Gastrocnemius medialis (tissue), 4 donors: ENCODE data around the gene NNAT. TPM values are rescaled to one million over a fixed set of nuclear protein-coding genes. Genes with fewer than 3 reads are reported as not detected.
"Not testable (repeated sequence)": the region's sequence is repeated elsewhere in the genome, so short reads cannot be mapped to it uniquely, and the experiment has no call there.

Experiments
- ATAC-seq, 2 donors: fragments of 150-250 bp; one replicate each; pipeline ENCODE4 v1.9.1; 2016
- DNase-seq, 2 donors: peaks; one replicate each; pipeline ENCODE4 v3.0.0-alpha.2; 2019
- H3K27ac ChIP-seq, 4 donors: fragments of 200-600 bp; sonication (generic); 1 replicate in 1 of 4; 2 replicates in 3 of 4; pipeline ENCODE4 v1.5.1; 2016 to 2018; ENCODE audit warnings: mild to moderate bottlenecking in 2 of 4, moderate library complexity in 1 of 4
- H3K27me3 ChIP-seq, 3 donors: fragments of 200-600 bp; sonication (generic) in 2 of 3; 1 replicate in 1 of 3; 2 replicates in 2 of 3; pipeline versions ENCODE4 v1.5.1 to v1.6.0; 2016 to 2019; ENCODE audit warnings: mild to moderate bottlenecking in 1 of 3, moderate library complexity in 1 of 3
- H3K36me3 ChIP-seq, 2 donors: fragments of 200-600 bp; sonication (generic) in 1 of 2; one replicate each; pipeline ENCODE4 v1.5.1; 2017 to 2018
- H3K4me1 ChIP-seq, 2 donors: fragments of 200-600 bp; sonication (generic) in 1 of 2; one replicate each; pipeline ENCODE4 v1.5.1; 2016 to 2017; ENCODE audit warnings: mild to moderate bottlenecking in 2 of 2
- H3K4me3 ChIP-seq, 4 donors: fragments of 200-600 bp; sonication (generic) in 3 of 4; 1 replicate in 1 of 4; 2 replicates in 3 of 4; pipeline ENCODE4 v1.5.1; 2016 to 2019; ENCODE audit warnings: mild to moderate bottlenecking in 2 of 4
- H3K9me3 ChIP-seq, 3 donors: fragments of 200-600 bp; sonication (generic) in 2 of 3; 1 replicate in 1 of 3; 2 replicates in 2 of 3; pipeline ENCODE4 v1.5.1; 2016 to 2019
- POLR2A ChIP-seq, 2 donors: fragments of 450-650 bp; IDR thresholded peaks; one replicate each; pipeline ENCODE4 v1.6.1; 2017; ENCODE audit warnings: antibody characterized with exemption in 2 of 2, mild to moderate bottlenecking in 2 of 2, moderate library complexity in 2 of 2
- in situ Hi-C, 4 donors: fragments of 200-750 bp; cut with MboI; loops; one replicate each; pipeline versions ENCODE4 v1.15.0 to v1.8.0; 2017; ENCODE audit warnings: low sequenced_read_pairs in 4 of 4
- intact Hi-C: fragments of 100-400 bp; cut with DNase I; formaldehyde crosslinking; loops from one replicate; pipeline ENCODE4 v1.15.1; 2023; ENCODE audit warnings: low total_unique reads
- total RNA-seq, 4 donors: library from RNA; depleted of rRNA; stranded (reverse); fragments of >200 nt; gene quantifications; one replicate each; pipeline versions ENCODE4 v1.1.0 to v1.2.3, GENCODE V29; 2016
- TF ChIP-seq, protein P1 (sequence below), 5 experiments: fragments of 450-650 bp in 3 of 5; fragments of 200-600 bp in 2 of 5; sonication (generic) in 2 of 5; IDR thresholded peaks in 4 of 5; conservative IDR thresholded peaks in 1 of 5; 1 replicate in 4 of 5; 2 replicates in 1 of 5; pipeline ENCODE4 v1.5.1; 2016 to 2019; ENCODE audit warnings: antibody characterized with exemption in 5 of 5, mild to moderate bottlenecking in 3 of 5, moderate library complexity in 3 of 5

NNAT gene
- total RNA-seq, 4 donors from 2014 or later = 1.2 to 4.4 (median 2.4) TPM; not detected in 1

DNA sequence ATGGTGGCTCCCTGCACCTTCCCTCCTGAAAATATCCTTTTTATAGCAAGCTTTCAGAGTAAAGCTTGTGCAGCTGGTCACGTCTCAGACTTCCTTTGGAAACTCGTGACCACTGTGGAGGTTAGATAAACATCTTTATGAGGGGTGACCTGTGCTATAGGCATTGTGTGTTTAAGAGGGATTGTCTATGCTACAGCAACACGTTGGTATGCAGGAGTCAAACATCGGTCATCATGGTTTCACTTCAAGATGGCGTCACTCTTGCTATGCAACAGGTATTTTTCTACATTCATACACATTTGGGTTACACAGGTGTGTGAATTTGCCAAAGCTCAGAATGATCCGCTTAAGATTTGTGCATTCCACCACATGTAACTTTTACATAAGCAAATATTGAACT is 21.2 kb downstream of the NNAT start:
- no peak overlapping the region for H3K4me3 ChIP-seq
- in situ Hi-C loops = loop anchor here in 1 of 4 donors (25.0 kb wide), 1 partner anchor 155 kb away; no protein-coding TSS in a partner anchor
- ATAC-seq = no peak
- no peak overlapping the region for H3K27ac ChIP-seq
- no peak for TF ChIP-seq POLR2A (IDR thresholded peaks at IDR 0.05)
- TF ChIP-seq, protein P1, sequence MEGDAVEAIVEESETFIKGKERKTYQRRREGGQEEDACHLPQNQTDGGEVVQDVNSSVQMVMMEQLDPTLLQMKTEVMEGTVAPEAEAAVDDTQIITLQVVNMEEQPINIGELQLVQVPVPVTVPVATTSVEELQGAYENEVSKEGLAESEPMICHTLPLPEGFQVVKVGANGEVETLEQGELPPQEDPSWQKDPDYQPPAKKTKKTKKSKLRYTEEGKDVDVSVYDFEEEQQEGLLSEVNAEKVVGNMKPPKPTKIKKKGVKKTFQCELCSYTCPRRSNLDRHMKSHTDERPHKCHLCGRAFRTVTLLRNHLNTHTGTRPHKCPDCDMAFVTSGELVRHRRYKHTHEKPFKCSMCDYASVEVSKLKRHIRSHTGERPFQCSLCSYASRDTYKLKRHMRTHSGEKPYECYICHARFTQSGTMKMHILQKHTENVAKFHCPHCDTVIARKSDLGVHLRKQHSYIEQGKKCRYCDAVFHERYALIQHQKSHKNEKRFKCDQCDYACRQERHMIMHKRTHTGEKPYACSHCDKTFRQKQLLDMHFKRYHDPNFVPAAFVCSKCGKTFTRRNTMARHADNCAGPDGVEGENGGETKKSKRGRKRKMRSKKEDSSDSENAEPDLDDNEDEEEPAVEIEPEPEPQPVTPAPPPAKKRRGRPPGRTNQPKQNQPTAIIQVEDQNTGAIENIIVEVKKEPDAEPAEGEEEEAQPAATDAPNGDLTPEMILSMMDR (IDR thresholded peaks at IDR 0.05 in 4 of 5, conservative IDR thresholded peaks at IDR 0.05 in 1 of 5) = no peak
- intact Hi-C loops = no loop called here
- no peak for DNase-seq
- H3K4me1 ChIP-seq = peaks cover 0 to 2% of the 10 kb centered on the region in 2 donors
- no peaks in the 10 kb centered on the region for H3K9me3 ChIP-seq
- no peaks in the 10 kb centered on the region for H3K36me3 ChIP-seq
- no peaks in the 10 kb centered on the region for H3K27me3 ChIP-seq

DNA sequence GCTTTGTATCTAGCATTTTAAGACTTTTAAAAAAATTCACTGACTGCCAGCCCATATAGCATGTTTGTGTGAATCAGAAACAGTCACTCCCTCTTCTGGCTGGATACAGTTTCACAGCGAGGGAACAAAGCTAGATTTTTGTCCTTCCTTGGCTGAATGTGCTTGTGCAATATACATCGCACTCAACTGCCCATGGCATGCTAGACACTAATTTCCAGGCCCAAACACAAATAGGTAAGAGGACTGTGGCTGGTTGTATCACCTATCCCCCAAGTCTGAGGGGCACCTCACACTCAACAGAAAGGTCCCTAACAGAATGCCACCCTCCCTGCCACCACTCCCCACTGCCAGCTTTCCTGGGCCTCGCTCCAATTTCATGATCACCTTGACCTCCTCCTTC is 22.8 kb downstream of the NNAT start:
- no peak overlapping the region for H3K4me3 ChIP-seq
- no peaks in the 10 kb centered on the region for H3K27me3 ChIP-seq
- no peak for TF ChIP-seq POLR2A (IDR thresholded peaks at IDR 0.05)
- TF ChIP-seq, protein P1 (IDR thresholded peaks at IDR 0.05 in 4 of 5, conservative IDR thresholded peaks at IDR 0.05 in 1 of 5) = no peak
- H3K9me3 ChIP-seq = no peaks in the 10 kb centered on the region
- intact Hi-C loops = no loop called here
- in situ Hi-C loops = loop anchor here in 1 of 4 donors (25.0 kb wide), 1 partner anchor 157 kb away; no protein-coding TSS in a partner anchor
- H3K27ac ChIP-seq = no peak overlapping the region
- H3K36me3 ChIP-seq = no peaks in the 10 kb centered on the region
- DNase-seq (no peak), ATAC-seq (no peak)
- H3K4me1 ChIP-seq = peaks cover 0 to 2% of the 10 kb centered on the region in 2 donors

DNA sequence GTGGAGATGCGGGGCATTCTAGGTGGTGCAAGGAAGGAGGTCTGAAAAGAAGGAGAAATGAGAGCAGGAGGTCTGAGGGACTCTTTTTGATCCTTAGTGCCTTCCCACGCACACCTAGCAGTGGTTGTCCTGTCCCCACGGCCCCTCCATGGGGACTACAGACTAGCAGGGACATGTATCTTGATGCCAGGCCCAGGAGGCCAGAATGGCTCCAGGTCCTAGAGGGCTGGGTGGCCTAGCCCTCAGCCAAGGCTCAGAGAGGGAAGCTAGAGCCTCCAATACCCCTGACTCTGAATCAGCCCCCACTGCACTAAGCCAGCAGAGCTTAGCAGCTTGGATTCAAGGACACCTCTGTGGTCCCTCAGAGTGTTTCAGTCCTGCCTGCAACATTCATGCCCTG is 23.3 kb downstream of the NNAT start:
- no peak overlapping the region for H3K4me3 ChIP-seq
- no peaks in the 10 kb centered on the region for H3K36me3 ChIP-seq
- intact Hi-C loops = no loop called here
- DNase-seq (no peak), ATAC-seq (no peak)
- in situ Hi-C loops = loop anchor here in 1 of 4 donors (25.0 kb wide), 1 partner anchor 157 kb away; no protein-coding TSS in a partner anchor
- no peaks in the 10 kb centered on the region for H3K9me3 ChIP-seq
- no peak for TF ChIP-seq POLR2A (IDR thresholded peaks at IDR 0.05)
- TF ChIP-seq, protein P1 (IDR thresholded peaks at IDR 0.05 in 4 of 5, conservative IDR thresholded peaks at IDR 0.05 in 1 of 5) = no peak
- H3K27ac ChIP-seq = no peak overlapping the region
- H3K27me3 ChIP-seq = no peaks in the 10 kb centered on the region
- H3K4me1 ChIP-seq = peaks cover 0 to 2% of the 10 kb centered on the region in 2 donors

DNA sequence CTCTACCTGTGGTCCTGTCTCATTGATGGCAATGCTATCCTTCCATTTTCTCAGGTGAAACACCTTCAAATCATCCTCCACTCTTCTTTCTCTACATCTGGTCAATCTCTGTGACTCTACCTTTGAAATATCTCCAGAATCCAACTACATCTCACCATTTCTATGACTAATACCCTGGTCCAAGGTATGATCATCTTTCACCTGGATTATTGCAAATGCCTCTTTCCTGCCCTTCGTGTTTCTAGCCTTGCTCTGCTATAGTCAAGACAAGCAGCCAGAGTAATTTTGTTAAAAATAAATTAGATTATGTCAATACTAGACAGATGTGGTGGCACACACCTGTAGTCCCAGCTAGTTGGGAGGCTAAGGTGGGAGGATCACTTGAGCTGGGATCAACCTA is 24.5 kb downstream of the NNAT start:
- Histone ChIP-seq H3K27me3 (no peaks in the 10 kb centered on the region), H3K9me3 (no peaks in the 10 kb centered on the region), H3K27ac (no peak overlapping the region), H3K4me3 (no peak overlapping the region), H3K36me3 (no peaks in the 10 kb centered on the region), H3K4me1 (peaks cover 0 to 2% of the 10 kb centered on the region in 2 donors)
- intact Hi-C loops (no loop called here), in situ Hi-C loops (loop anchor here in 1 of 4 donors (25.0 kb wide), 1 partner anchor 158 kb away; no protein-coding TSS in a partner anchor)
- DNase-seq = no peak
- no peak for TF ChIP-seq POLR2A (IDR thresholded peaks at IDR 0.05)
- TF ChIP-seq, protein P1 (IDR thresholded peaks at IDR 0.05 in 4 of 5, conservative IDR thresholded peaks at IDR 0.05 in 1 of 5) = no peak
- ATAC-seq = no peak

DNA sequence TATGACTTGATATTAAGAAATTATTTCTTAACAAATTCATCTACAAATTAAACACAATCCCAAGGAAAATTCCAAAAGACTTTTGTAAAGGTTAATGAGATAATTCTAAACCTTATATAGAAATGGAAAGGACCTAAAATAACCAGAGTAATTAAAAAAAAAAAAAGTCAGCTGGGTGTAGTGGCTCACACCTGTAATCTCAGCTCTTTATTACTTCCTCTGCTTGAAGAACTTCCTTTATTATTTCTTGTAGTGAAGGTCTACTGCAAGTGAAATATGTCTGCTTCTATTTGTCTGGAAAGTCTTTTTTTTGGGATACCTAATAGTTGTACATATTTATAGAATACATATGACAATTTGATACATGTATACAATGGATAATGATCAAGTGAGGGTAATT is 26.9 kb downstream of the NNAT start:
- no peak overlapping the region for H3K27ac ChIP-seq
- no peaks in the 10 kb centered on the region for H3K36me3 ChIP-seq
- no peak for DNase-seq
- intact Hi-C loops = no loop called here
- no peak for ATAC-seq
- H3K4me1 ChIP-seq = no peaks in the 10 kb centered on the region
- TF ChIP-seq, protein P1 (IDR thresholded peaks at IDR 0.05 in 4 of 5, conservative IDR thresholded peaks at IDR 0.05 in 1 of 5) = no peak
- no peak for TF ChIP-seq POLR2A (IDR thresholded peaks at IDR 0.05)
- no peak overlapping the region for H3K4me3 ChIP-seq
- in situ Hi-C loops = loop anchor here in 1 of 4 donors (25.0 kb wide), 1 partner anchor 161 kb away; no protein-coding TSS in a partner anchor
- H3K9me3 ChIP-seq = no peaks in the 10 kb centered on the region
- H3K27me3 ChIP-seq = peaks cover 0 to 2% (median 0%) of the 10 kb centered on the region in 3 donors

DNA sequence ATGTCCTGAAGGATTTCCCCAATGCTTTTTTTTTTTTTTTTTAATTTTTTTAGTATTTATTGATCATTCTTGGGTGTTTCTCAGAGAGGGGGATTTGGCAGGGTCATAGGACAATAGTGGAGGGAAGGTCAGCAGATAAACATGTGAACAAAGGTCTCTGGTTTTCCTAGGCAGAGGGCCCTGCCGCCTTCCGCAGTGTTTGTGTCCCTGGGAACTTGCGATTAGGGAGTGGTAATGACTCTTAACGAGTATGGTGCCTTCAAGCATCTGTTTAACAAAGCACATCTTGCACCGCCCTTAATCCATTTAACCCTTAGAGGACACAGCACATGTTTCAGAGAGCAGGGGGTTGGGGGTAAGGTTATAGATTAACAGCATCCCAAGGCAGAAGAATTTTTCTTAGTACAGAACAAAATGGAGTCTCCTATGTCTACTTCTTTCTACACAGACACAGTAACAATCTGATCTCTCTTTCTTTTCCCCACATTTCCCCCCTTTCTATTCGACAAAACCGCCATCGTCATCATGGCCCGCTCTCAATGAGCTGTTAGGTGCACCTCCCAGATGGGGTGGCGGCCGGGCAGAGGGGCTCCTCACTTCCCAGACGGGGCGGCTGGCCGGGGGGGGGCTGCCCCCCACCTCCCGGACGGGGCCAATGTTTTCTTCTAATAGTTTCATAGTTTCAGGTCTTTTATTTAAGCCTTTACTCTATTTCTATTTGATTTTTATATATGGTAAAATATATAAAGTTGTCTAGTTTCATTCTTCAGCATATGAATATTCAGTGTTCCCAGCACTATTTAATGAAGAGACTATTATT is 29.3 kb downstream of the NNAT start:
- DNase-seq, H3K27me3 ChIP-seq, ATAC-seq, H3K4me3 ChIP-seq, intact Hi-C loops, H3K9me3 ChIP-seq, H3K36me3 ChIP-seq, H3K27ac ChIP-seq, H3K4me1 ChIP-seq: not testable (repeated sequence)
- in situ Hi-C loops = loop anchor here in 3 of 4 donors (25.0 kb wide), 1 partner anchor 662 kb away; no protein-coding TSS in a partner anchor
